ENCODE results near the gene TPSD1. TPM values are rescaled to one million over a fixed set of nuclear protein-coding genes. Genes with fewer than 3 reads are reported as not detected.

Gene TPSD1
- total RNA-seq, 1 experiment from 2014 or later, result not detected

GRCh38 chr16:1297018-1297696, 41.3 kb downstream of the TPSD1 start:
- Histone ChIP-seq H3K4ac (ENCODE audit: low read depth, low read length) (no peak overlapping the region), H2BK20ac (ENCODE audit: low read depth, low read length, poor library complexity, severe bottlenecking) (no peak overlapping the region), H2BK120ac (ENCODE audit: low read depth, low read length, poor library complexity, severe bottlenecking) (no peak overlapping the region), H3K9ac (ENCODE audit: extremely low read depth, insufficient read length, low read length) (no peak overlapping the region), H2BK5ac (ENCODE audit: insufficient read length, low read length) (no peak overlapping the region), H3K18ac (ENCODE audit: insufficient read length, low read depth, low read length) (no peak overlapping the region), H2AK5ac (ENCODE audit: insufficient read length, low read length) (no peak overlapping the region), H4K20me1 (ENCODE audit: control insufficient read depth, insufficient read depth, insufficient read length) (no peaks in the 10 kb centered on the region), H4K8ac (replicated peaks; ENCODE audit: insufficient read length, low read depth, low read length) (no peak overlapping the region), H3K23me2 (ENCODE audit: insufficient read length, low read depth, low read length, poor library complexity, severe bottlenecking) (no peaks in the 10 kb centered on the region), H3K79me1 (ENCODE audit: insufficient read depth, low read depth, low read length, poor library complexity, severe bottlenecking) (no peaks in the 10 kb centered on the region), H3T11ph (ENCODE audit: low read length) (no peak overlapping the region), H2AFZ (ENCODE audit: low read length) (no peak overlapping the region), H3K27ac (ENCODE audit: insufficient read length, low read depth, low read length) (no peak overlapping the region), H3K56ac (ENCODE audit: insufficient read length, low read depth, low read length) (no peak overlapping the region), H3K14ac (ENCODE audit: insufficient read depth, low read length) (no peak overlapping the region), H4K91ac (ENCODE audit: insufficient read length, low read depth, low read length) (no peak overlapping the region), H3K9me3 (ENCODE audit: control insufficient read depth, low read depth, low read length) (no peaks in the 10 kb centered on the region), H3K23ac (ENCODE audit: insufficient read length, low read depth, low read length) (no peak overlapping the region), H2BK15ac (ENCODE audit: low read depth, low read length) (no peak overlapping the region), H3K27me3 (ENCODE audit: insufficient read depth, low read length) (no peaks in the 10 kb centered on the region), H3K79me2 (ENCODE audit: insufficient read depth, low read length) (no peaks in the 10 kb centered on the region), H3K4me2 (ENCODE audit: insufficient read depth, insufficient read length, low read length) (no peak overlapping the region), H3K4me1 (ENCODE audit: insufficient read depth, low read length) (peaks cover 2% of the 10 kb centered on the region; the same call in 1 of the 2 replicates), H2BK12ac (ENCODE audit: insufficient read length, low read depth, low read length) (no peak overlapping the region), H4K5ac (ENCODE audit: insufficient read length, low read depth, low read length) (no peak overlapping the region)
- Mint-ChIP-seq H3K9me3 (peaks cover 0 to 4% of the 10 kb centered on the region in 2 experiments; a peak in 1 of 5 replicates), H3K4me1 (peaks cover 24 to 33% of the 10 kb centered on the region in 2 experiments), H3K27me3 (ENCODE audit: low read depth) (peaks cover 44% of the 10 kb centered on the region), H3K36me3 (ENCODE audit: insufficient read depth in 1 of 3, low read depth in 3 of 3) (no peaks in the 10 kb centered on the region; a peak in 2 of 7 replicates), H3K27ac (no peak overlapping the region), H3K4me3 (no peak overlapping the region)
- no peak for DNase-seq
- no peak for TF ChIP-seq CTCF (conservative IDR thresholded peaks at IDR 0.05)
- no CpG with 5 or more reads among the region's 6 CpGs for WGBS (ENCODE audit: extremely low coverage, insufficient read length, low lambda C conversion rate)
